ENCODE results near the gene ACOT7. TPM values are rescaled to one million over a fixed set of nuclear protein-coding genes. Genes with fewer than 3 reads are reported as not detected.
"Not testable (repeated sequence)": the region's sequence is repeated elsewhere in the genome, so short reads cannot be mapped to it uniquely, and the experiment has no call there.

The ACOT7 gene
- total and polyA plus RNA-seq, 2 experiments from 2014 or later, result 20.3 to 39.9 TPM

GRCh38 chr1:6435129-6435528 is 41.6 kb upstream of the ACOT7 start:
- no peaks in the 10 kb centered on the region for H3K79me2 ChIP-seq
- H3K36me3 ChIP-seq (replicated peaks; ENCODE audit: insufficient read depth, low read depth), result no peaks in the 10 kb centered on the region
- H4K20me1 ChIP-seq (ENCODE audit: insufficient read depth, poor library complexity, severe bottlenecking), result no peaks in the 10 kb centered on the region
- DNase-seq (ENCODE audit: low spot score), result no peak
- TF ChIP-seq CTCF (IDR thresholded peaks at IDR 0.05; ENCODE audit: poor library complexity), result no peak
- TF ChIP-seq EZH2 (IDR thresholded peaks at IDR 0.05; ENCODE audit: borderline replicate concordance), result no peak
- TF ChIP-seq EZH2phosphoT487 (IDR thresholded peaks at IDR 0.05; ENCODE audit: low read depth, severe bottlenecking, unreplicated experiment), result no peak
- H3K4me3 ChIP-seq, result no peak overlapping the region
- no peaks in the 10 kb centered on the region for H3K9me2 ChIP-seq (replicated peaks; ENCODE audit: insufficient read depth)
- WGBS (ENCODE audit: low lambda C conversion rate, missing lambda C conversion rate), result 96% methylated on average over 15 of the region's 15 CpGs
- no peak overlapping the region for H3K4me2 ChIP-seq
- H3K9me3 ChIP-seq (ENCODE audit: low read depth), result no peaks in the 10 kb centered on the region
- peaks cover 4% of the 10 kb centered on the region for H3K27me3 ChIP-seq
- no peak overlapping the region for H3K27ac ChIP-seq
- no peaks in the 10 kb centered on the region for H3K4me1 ChIP-seq (ENCODE audit: insufficient read depth)
- H2AFZ ChIP-seq, result no peak overlapping the region

- no peaks in the 10 kb centered on the region for H3K36me3 ChIP-seq (replicated peaks; ENCODE audit: insufficient read depth, low read depth)
These were observed 40.6 kb upstream of the ACOT7 start for GRCh38 chr1:6434186-6434585.

GRCh38 chr1:6431645-6432579 is 38.3 kb upstream of the ACOT7 start:
- H3K27me3 ChIP-seq; H3K9me3 ChIP-seq (ENCODE audit: low read depth); H4K20me1 ChIP-seq (ENCODE audit: insufficient read depth, poor library complexity, severe bottlenecking); H3K4me2 ChIP-seq; DNase-seq (ENCODE audit: low spot score); H3K79me2 ChIP-seq; H2AFZ ChIP-seq; H3K4me1 ChIP-seq (ENCODE audit: insufficient read depth); H3K4me3 ChIP-seq; H3K36me3 ChIP-seq (replicated peaks; ENCODE audit: insufficient read depth, low read depth); H3K27ac ChIP-seq; H3K9me2 ChIP-seq (replicated peaks; ENCODE audit: insufficient read depth): not testable (repeated sequence)
- 71% methylated on average over 11 of the region's 13 CpGs for WGBS (ENCODE audit: low lambda C conversion rate, missing lambda C conversion rate)

More at GRCh38 chr1:6434186-6434585, 40.6 kb upstream of the ACOT7 start:
- H3K9me3 ChIP-seq (ENCODE audit: low read depth), result no peaks in the 10 kb centered on the region
- no peak overlapping the region for H3K27ac ChIP-seq
- no peak overlapping the region for H3K4me2 ChIP-seq
- H2AFZ ChIP-seq, result no peak overlapping the region
- H3K79me2 ChIP-seq, result no peaks in the 10 kb centered on the region
- no peaks in the 10 kb centered on the region for H3K4me1 ChIP-seq (ENCODE audit: insufficient read depth)
- no peaks in the 10 kb centered on the region for H4K20me1 ChIP-seq (ENCODE audit: insufficient read depth, poor library complexity, severe bottlenecking)
- H3K4me3 ChIP-seq, result no peak overlapping the region
- no peaks in the 10 kb centered on the region for H3K9me2 ChIP-seq (replicated peaks; ENCODE audit: insufficient read depth)
- DNase-seq (ENCODE audit: low spot score), result no peak
- WGBS (ENCODE audit: low lambda C conversion rate, missing lambda C conversion rate), result 74% methylated on average over 5 of the region's 5 CpGs
- H3K27me3 ChIP-seq, result peaks cover 4% of the 10 kb centered on the region
- TF ChIP-seq CTCF (IDR thresholded peaks at IDR 0.05; ENCODE audit: poor library complexity), result no peak
- no peak for TF ChIP-seq EZH2 (IDR thresholded peaks at IDR 0.05; ENCODE audit: borderline replicate concordance)
- TF ChIP-seq EZH2phosphoT487 (IDR thresholded peaks at IDR 0.05; ENCODE audit: low read depth, severe bottlenecking, unreplicated experiment), result no peak

GRCh38 chr1:6429660-6430411 is 36.3 kb upstream of the ACOT7 start:
- not testable (repeated sequence) for H3K27ac ChIP-seq; H3K4me3 ChIP-seq; H3K4me1 ChIP-seq (ENCODE audit: insufficient read depth); H4K20me1 ChIP-seq (ENCODE audit: insufficient read depth, poor library complexity, severe bottlenecking); H3K4me2 ChIP-seq; H3K79me2 ChIP-seq; DNase-seq (ENCODE audit: low spot score); H3K9me2 ChIP-seq (replicated peaks; ENCODE audit: insufficient read depth); H3K9me3 ChIP-seq (ENCODE audit: low read depth); H2AFZ ChIP-seq; H3K36me3 ChIP-seq (replicated peaks; ENCODE audit: insufficient read depth, low read depth)
- 50% methylated on average over 19 of the region's 19 CpGs for WGBS (ENCODE audit: low lambda C conversion rate, missing lambda C conversion rate)
- peaks cover 29% of the 10 kb centered on the region for H3K27me3 ChIP-seq

- H3K27me3 ChIP-seq, result peaks cover 39% of the 10 kb centered on the region
These were observed 34.9 kb upstream of the ACOT7 start for GRCh38 chr1:6428453-6428852.

More at GRCh38 chr1:6428453-6428852, 34.9 kb upstream of the ACOT7 start:
- 81% methylated on average over 6 of the region's 6 CpGs for WGBS (ENCODE audit: low lambda C conversion rate, missing lambda C conversion rate)
- not testable (repeated sequence) for H3K4me3 ChIP-seq; H4K20me1 ChIP-seq (ENCODE audit: insufficient read depth, poor library complexity, severe bottlenecking); H3K27ac ChIP-seq; H3K9me2 ChIP-seq (replicated peaks; ENCODE audit: insufficient read depth); H2AFZ ChIP-seq; H3K4me2 ChIP-seq; H3K4me1 ChIP-seq (ENCODE audit: insufficient read depth); H3K79me2 ChIP-seq; DNase-seq (ENCODE audit: low spot score); H3K36me3 ChIP-seq (replicated peaks; ENCODE audit: insufficient read depth, low read depth); H3K9me3 ChIP-seq (ENCODE audit: low read depth)
